Stimulated activated CD4-positive, alpha-beta T cell treated with anti-CD3 and anti-CD28 coated beads, Interleukin-4, amount 100 ng/mL, for 4 hours (primary cell): ENCODE data around the gene B3GNT8.
"Not testable (repeated sequence)": the region's sequence is repeated elsewhere in the genome, so short reads cannot be mapped to it uniquely, and the experiment has no call there.

ENCODE experiments used
- DNase-seq, 2 experiments: peaks; one replicate each; pipeline ENCODE4 v3.0.0-alpha.2; 2020

Gene B3GNT8

DNA sequence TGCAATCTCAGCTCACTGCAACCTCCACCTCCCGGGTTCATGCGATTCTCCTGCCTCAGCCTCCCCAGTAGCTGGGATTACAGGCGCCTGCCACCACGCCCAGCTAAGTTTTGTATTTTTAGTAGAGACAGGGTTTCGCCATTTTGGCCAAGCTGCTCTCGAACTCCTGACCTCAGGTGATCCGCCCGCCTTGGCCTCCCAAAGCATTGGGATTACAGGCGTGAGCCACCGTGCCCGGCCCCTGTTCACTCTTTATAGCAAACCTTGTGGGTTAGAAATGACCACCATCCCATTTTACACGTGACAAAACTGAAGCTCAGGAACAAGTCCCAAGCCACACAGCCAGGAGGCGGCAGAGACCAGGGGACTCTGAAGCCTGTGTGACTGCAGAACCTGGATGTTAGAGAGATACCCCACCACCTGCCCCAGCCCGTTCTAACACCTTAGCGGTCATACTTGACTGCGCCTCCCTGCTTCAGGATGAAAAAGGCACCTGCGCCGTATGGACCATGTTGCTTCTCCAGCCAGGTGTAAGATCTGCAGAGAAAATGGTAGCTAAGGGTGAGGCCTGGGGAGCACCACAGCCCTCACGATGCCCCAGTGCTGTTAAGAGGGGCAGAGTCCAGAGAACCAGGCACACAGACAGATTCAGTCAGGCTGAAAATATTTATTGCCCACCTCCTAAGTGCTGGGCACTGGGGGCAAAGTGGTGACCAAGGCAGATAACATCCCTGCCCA lies 8.9 kb upstream of the B3GNT8 start:
- DNase-seq = no peak

DNA sequence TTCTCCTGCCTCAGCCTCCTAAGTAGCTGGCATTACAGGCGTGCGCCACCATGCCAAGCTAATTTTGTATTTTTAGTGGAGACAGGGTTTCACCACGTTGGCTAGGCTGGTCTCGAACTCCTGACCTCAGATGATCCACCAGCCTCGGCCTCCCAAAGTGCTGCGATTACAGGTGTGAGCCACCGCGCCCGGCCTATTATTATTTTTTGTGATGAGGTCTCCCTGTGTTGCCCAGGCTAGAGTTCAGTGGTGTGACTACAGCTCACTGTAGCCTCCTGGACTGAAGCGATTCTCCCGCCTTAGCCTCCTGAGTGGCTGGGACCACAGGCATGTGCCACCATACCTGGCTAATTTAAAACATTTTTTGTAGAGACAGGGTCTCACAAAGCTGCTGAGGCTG lies 8.2 kb upstream of the B3GNT8 start:
- DNase-seq = not testable (repeated sequence)

DNA sequence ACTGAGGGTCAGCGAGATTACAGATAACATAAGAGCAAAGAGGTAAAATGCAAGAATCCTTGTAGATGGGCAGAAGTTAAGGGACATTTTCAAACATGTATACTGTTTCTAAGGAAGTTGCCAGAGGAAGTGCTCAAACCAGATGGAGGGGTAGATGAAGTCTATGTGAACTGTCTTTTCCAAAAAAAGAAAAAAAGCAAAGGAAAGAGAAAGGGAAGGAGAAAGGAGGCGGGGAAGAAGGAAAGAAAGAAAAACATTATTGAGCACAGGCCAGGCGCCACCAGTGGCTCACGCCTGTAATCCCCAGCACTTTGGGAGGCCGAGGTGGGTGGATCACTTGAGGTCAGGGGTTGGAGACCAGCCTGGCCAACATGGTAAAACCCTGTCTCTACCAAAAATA lies 7.3 kb upstream of the B3GNT8 start:
- DNase-seq = no peak

DNA sequence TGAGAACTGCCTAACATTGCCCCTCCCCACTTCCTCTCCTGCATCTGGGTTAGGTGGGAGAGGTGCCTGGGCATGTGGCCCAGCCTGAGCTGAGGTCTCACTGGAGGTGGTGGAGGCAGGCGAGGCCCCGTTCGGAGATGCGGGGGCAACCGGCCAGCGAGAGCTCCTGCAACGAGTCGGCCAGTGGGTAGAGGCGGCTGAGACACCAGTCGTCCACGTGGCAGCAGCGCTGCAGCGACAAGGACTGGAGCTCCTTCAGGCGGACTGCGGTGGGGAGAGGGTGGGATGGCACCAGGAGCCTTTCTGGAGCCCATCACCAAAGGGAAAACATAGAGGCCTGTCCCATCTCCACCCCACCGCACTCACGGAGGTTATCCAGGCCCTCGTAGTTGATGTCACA lies 6.0 kb upstream of the B3GNT8 start:
- no peak for DNase-seq

DNA sequence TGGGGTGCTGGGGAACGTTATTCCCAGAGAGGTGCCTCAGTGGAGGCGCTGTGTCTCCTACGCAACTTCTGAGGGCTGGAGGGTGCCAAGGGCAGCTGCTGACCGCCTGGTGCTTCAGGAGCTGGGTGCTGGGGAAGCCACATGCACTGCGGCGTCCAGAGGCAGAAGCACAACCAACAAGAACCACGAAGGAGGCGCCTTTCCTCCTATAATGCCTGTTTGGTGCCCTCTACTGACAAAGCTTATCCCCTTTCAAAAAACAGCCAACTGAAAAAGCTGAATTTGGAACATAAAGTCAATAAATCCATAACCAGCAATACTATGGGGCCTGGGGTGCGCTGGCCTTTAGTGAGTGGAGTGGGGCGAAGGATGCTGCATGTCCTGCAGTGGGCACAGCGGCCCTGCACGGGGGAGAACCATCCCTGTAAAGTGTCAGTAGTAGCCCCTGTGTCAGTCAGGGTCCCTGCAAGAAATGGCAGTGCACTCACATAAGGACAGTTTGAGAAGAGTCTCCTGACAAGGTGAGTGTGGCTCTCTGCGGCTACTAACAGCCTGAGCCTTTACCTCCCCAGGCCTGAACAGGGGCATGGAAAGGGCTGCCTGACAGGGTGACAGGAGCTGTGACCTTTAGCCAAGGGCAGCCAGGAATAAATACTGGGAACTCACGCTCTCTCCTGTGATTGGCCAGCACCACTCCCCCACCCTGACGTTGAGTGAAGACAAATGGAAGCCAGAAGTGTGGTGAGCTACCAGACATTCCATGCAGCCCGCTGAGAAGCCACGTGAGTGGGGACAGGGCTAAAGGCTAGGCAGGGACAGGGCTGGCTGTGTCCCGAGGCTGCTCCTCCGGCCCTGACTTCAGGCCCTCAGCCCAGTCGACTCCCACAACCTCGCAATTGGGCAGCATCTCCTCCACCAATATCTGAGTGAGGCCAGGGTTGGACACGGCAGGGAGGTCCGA lies 4.5 kb upstream of the B3GNT8 start:
- no peak for DNase-seq

DNA sequence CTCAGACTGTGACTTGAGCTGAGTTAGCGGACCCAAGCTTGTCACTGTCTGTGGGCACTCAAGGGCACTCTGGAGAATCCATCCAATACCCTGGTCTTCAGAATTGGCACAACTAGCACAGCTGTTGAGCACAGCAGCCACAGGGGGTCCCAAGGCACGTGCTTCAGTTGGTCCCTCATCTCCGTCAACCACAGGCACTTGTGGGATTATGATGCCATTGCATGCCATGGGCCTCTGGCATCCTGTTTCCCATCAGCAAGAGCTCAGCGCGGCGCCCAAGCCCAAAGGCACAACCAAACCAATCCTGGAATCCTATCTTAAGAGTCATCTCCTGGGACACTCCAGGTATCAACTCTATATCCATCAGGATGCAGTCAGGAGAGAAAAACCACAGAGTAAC lies 3.7 kb upstream of the B3GNT8 start:
- no peak for DNase-seq

DNA sequence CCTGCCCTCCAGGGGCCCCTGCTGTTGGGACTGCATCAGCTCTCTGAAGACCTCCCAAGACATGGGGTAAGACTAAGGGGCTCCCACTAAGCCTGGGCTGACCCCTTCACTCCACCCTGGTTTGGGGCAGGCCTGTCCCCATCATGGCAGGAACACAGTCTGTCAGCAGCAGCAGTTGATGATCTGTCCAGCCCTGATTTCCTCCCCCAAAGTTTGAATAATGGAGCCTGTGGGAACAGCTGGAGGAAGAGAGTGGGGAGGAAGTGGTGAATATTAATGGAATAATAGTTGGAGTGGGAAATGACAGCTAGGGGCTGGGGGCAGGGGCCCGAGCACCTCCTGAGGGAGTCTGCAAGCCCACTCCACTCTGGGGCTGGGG lies 1.3 kb upstream of the B3GNT8 start:
- DNase-seq = no peak

DNA sequence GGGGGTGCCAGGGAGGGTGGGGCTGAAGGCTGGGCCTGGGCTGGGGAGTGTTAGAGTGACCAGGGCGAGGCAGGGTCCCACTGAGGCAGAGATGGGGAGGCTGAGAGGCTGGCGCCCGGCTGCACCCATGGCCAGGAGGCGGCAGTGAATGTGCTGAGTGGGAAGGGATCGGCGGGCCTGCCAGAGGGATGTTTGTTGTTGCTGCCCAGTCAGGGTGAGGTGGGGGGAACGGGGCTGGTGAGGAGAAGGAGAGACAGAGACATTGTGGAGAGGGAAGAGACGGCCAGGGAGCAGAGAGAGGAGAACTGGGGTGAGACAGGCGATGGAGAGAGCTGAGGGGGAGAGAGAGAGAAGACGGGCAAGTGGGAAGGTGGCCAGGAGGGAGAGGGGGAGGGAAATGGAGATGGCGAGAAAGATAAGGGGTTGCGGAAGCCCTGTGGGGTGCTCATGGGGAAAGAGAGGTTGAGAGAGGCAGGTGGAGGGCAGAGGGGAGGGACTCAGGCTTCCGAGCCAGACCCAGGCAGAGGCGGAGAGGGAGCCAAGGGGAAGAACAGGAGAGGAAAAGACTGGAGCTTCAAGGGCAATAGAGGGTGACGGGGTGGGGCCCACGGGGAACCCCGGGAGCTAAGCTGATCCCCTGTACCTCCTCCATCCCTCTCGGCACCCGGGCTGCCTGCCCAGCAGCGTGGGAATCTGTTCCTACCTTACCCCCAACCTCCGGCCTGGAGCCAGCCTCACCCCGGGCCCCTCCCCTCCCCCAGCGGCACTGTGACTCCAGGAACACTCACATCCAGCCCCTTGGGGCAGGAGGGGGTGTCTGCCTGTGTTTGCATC lies 690 bp upstream of the B3GNT8 start:
- DNase-seq = peak in 1 of 2 experiments; percentile 12

DNA sequence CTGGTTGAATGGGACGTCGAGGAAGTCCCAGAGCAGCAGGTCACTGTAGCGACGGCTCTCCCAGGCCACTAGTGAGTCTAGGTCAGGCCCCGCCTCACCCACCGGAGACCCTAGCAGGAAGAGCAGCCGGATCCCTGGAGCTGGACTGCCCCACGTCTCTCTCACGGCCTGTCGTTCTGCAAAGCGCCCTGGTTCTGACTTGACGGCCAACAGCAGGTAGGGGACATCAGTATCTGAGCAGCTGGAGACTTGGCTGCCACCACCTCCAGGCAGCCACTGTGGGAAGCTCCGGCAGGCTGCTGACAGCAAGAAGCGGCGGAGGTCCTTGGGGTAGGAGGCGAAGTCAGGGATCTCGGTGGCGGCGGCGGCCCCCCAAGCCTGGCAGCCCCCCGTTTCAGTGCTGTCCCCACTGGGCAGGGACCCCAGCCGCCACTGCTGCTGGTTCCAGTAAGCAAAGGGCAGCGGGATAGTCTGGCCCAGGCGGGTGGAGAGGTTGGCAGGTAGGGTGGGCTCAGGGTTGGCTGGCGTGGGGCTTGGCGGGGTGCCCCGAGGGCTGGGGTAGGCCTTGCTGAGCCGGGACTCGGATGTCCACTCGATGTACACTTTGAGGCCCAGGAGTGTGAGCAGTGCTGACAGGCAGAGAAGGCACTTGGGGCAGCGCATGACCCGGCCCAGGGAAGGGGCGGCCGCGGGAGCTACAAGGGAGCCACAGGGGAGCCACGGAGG lies 895 bp downstream of the B3GNT8 start:
- DNase-seq = no peak

DNA sequence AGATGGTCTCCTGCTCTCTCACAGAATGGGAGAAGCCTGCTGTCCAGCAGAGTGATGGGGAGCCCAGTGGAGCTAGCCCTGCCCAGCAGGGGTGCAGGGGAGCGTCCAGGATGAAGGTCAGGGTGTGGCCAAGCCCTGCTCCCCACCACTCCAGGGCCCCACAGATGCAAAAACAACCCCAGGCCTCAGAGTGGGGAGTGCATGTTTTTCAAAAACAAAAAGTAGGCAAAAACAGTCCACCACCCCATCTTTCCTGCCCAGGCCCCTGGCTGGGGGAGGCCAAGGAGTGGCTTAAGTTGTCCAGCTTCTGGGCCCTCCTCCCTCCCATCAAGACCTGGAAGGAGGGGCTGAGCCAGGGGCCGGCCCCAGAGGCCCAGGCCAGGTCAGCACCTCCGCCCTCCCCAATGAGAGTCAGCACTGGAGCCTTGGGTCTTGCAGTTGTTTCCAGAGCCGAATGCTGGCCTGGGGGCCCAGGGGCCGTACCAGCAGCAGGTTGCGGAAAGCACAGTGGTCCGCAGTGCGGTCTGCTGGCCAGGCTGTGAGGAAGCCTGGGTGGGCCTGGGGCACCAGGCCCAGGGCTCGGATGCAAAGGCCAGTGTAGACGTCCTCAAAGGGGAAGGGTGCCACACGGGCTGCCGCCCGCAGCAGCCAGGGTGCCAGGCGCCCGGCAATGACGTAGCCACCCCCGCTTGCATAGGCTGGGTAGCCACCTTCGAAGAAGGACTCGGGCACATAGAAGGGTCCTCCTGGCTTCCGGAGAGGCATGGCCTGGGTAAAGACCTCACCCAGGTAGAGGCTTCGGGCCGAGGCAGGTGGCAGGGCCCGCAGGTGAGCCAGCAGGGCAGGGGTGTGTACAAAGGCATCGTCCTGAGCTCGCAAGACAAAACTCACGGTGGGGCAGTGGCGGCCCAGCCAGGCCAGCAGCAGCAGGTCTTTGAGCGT lies 1.7 kb downstream of the B3GNT8 start:
- no peak for DNase-seq

DNA sequence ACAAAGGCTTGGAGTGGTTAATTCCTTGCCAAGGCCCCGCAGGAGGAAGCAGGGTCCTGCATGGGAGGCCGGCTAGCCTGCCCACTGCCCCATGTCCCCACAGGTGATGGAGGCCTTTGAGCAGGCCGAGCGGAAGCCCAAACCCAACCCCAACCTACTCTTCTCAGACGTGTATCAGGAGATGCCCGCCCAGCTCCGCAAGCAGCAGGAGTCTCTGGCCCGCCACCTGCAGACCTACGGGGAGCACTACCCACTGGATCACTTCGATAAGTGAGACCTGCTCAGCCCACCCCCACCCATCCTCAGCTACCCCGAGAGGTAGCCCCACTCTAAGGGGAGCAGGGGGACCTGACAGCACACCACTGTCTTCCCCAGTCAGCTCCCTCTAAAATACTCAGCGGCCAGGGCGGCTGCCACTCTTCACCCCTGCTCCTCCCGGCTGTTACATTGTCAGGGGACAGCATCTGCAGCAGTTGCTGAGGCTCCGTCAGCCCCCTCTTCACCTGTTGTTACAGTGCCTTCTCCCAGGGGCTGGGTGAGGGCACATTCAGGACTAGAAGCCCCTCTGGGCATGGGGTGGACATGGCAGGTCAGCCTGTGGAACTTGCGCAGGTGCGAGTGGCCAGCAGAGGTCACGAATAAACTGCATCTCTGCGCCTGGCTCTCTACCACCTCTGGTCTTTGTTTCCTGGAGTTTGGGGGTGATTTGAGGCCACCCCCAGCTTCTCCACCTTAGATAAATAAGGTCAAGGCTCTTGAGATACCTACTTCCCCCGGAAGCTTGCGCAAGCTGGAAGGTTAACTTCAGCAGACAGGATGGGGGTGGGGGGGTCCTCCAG lies 2.6 kb downstream of the B3GNT8 start:
- no peak for DNase-seq

DNA sequence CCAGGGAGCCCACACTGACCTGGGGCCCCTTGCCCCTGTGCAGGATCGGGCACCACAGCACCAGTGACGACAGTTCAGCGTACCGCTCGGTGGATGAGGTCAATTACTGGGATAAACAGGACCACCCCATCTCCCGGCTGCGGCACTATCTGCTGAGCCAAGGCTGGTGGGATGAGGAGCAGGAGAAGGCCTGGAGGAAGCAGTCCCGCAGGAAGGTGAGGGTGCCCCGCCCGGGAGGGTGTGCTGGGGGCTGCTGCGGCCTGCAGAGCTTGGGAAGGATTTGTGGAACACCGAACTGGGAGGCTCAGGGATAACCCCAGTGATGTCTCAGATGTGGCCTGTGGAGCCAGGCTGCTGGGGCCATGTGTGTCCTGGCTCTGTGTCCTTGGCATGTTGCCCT lies 4.2 kb downstream of the B3GNT8 start:
- no peak for DNase-seq

DNA sequence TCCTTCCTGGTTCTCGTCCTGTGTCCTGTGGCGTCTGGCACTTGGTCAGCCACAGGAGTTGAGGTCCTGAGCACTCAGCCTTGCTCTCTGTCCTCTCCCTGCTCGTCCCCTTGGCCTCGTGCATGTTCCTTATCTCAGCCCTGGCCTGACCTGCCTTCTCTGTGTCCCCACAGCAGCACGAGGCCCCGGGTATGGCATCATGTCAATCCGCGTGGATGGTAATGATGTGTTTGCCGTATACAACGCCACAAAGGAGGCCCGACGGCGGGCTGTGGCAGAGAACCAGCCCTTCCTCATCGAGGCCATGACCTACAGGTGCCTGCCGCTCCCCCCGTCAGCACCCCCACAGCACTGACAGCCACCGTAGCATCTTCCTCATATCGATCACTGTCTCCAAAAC lies 4.7 kb downstream of the B3GNT8 start:
- no peak for DNase-seq

DNA sequence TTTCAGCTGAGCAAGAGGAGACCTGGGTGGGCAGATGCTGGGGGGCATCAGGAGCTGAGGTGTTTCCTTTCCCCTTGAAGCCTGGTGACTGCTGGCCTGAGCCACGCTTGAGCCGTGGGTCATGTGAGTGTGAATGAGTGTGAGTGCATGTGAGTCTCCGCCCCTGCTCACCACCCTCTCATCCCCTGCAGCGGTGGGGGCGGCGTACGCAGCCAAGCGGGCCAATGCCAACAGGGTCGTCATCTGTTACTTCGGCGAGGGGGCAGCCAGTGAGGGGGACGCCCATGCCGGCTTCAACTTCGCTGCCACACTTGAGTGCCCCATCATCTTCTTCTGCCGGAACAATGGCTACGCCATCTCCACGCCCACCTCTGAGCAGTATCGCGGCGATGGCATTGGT lies 5.2 kb downstream of the B3GNT8 start:
- no peak for DNase-seq

DNA sequence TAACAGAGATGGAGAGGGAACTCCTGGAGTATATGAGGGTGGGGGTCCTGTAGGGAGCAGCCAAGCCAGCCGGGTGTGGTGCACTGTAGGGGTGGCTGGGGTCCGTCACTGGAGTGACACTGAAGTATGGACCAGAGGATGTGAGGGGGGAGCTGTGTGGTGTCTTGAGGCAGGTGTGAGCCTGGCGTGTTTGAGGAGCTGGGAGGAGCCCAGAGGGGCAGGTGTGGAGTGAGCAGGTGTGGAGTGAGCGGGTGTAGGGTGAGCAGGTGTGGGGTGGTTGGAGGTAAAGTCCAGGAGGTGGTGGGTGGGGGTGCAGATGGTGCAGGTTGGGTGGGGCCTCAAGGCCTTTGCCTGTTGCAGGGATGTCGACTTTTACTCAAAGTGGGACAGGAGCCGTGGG lies 5.9 kb downstream of the B3GNT8 start:
- DNase-seq = no peak

DNA sequence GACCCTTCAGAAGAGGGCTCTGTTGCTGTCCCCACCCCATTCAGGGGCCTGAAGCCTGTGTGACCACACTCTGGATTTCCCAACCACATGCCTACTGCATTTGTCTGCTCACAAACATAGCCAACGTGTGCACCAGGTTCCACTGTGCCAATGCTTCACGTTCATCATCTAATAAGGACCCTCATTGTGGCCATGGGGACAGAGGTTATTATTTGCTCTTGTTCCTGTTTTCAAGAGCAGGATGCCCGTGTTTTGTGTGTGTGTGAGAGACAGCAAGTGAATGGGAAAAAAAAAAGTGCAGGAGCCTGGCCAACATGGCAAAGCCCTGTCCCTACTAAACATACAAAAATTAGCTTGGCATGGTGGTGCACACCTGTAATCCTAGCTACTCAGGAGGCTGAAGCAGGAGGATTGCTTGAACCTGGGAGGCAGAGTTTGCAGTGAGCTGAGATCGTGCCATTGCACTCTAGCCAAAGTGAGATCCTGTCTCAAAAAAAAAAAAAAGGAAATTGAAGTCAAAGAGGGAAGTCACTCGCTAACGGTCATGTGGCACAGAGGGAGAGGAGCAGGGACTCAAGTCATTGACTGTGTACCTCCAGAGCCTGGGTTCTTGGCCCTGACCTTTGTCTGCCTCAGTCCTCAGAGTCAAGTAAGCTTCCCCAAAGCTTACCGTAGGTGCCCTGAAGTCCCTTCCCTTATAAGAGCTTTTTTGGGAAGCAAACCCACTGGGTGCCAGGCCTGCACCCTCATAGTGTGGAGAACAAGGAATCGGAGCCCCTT lies 6.9 kb downstream of the B3GNT8 start:
- DNase-seq = no peak

DNA sequence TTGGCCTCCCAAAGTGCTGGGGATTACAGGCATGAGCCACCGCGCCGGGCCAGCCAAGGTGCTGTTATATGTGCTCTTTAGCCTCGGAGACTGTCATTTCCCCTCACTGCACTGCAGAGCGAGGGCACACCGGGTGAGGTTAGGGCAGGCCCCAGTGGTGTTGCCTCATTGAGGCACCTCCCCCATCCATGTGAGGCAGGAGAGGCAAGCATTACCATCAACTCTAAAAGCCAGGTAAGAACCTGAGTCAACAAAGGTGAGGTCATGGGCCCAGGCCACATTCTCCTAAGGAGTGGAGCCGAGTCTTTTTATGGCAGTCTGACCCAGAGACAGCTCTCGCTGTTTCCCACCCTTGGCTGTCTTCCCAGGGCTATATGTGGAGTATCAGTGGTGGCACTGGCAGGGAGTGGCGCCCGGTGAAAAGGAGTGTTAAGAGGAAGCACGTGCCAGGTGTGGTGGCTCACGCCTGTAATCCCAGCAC lies 10.9 kb downstream of the B3GNT8 start:
- DNase-seq = no peak

DNA sequence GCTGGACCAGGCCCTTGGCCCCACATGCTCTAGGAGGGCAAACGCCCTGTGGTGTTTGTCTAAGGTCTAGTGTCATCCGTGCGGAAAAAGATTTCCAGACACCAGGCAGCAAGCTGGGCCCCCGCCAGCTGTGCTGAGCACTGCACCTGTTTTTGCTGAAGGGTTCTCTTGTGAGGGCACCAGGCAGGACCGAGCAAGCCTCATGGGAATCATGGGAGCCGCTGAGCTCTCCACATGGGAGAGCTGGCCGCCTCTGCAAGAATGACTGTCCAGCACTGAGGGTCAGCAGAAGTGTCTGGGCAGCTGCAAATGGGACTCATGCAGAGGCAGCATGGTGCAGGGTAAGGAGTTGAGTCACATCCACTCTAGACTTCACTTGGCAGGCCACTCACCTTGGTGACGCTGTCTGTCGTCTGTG lies 12.0 kb downstream of the B3GNT8 start:
- no peak for DNase-seq

DNA sequence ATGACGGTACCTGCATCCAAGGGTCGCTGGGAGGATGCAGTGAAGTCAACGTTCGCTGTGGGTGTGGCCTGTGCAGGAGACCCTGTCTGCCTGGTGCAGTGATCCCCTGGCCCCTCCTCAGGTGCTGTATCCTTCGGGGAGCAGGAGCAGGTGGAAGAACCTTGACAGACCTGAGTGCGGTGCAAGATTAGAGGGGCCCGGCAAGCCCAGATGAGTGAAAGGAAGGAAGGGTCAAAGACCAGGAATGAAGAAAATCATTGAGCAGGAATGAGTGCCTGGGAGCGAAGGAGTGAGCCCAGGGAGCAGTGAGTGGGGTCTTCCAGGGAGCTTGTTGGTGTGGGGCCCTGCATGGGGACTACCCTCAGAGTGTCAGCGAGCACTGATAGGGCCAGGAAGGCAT lies 12.7 kb downstream of the B3GNT8 start:
- no peak for DNase-seq

DNA sequence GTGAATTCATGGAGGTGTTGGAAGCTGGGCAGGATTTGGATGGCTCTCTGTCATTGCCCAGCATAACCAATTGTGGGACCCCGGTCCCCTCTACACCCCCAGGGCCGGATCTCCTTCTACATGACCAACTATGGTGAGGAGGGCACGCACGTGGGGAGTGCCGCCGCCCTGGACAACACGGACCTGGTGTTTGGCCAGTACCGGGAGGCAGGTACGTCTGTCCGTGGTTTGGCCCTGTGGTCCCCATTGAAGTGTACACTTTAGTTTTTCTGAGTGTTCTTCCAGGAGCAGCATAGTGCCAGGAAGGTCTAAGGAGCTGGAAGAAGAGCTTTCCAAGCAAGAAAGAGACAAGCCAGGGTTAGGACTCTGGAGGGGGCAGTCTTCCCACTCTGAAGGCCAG lies 13.2 kb downstream of the B3GNT8 start:
- no peak for DNase-seq
